HEK293T (cell line): ENCODE data around the gene LGALS7B.

Experiments
- ARNT ChIP-seq: fragments of 450-650 bp; IDR thresholded peaks from 2 replicates; pipeline ENCODE4 v1.6.1; 2017; ENCODE audit warnings: mild to moderate bottlenecking
- BHLHE40 ChIP-seq: fragments of 450-650 bp; IDR thresholded peaks from 2 replicates; pipeline ENCODE4 v1.6.1; 2016; ENCODE audit warnings: mild to moderate bottlenecking, moderate library complexity, borderline replicate concordance
- CTBP1 ChIP-seq: fragments of 450-650 bp; IDR thresholded peaks from 2 replicates; pipeline ENCODE4 v1.6.1; 2016; ENCODE audit warnings: borderline replicate concordance
- ELF4 ChIP-seq: fragments of 450-650 bp; IDR thresholded peaks from 2 replicates; pipeline ENCODE4 v1.6.1; 2017; ENCODE audit warnings: antibody characterized with exemption
- FOXA1 ChIP-seq: fragments of 450-650 bp; IDR thresholded peaks from 2 replicates; pipeline ENCODE4 v1.6.1; 2016; ENCODE audit warnings: mild to moderate bottlenecking
- FOXK2 ChIP-seq: fragments of 450-650 bp; IDR thresholded peaks from 2 replicates; pipeline ENCODE4 v1.6.1; 2016; ENCODE audit warnings: mild to moderate bottlenecking
- FOXM1 ChIP-seq: fragments of 450-650 bp; IDR thresholded peaks from 2 replicates; pipeline ENCODE4 v1.6.1; 2017; ENCODE audit warnings: mild to moderate bottlenecking, borderline replicate concordance
- PKNOX1 ChIP-seq: fragments of 450-650 bp; IDR thresholded peaks from 2 replicates; pipeline ENCODE4 v1.6.1; 2016
- SP1 ChIP-seq: fragments of 450-650 bp; IDR thresholded peaks from 2 replicates; pipeline ENCODE4 v1.6.1; 2017
- SUZ12 ChIP-seq: fragments of 450-650 bp; IDR thresholded peaks from 2 replicates; pipeline ENCODE4 v1.6.1; 2016; ENCODE audit warnings: mild to moderate bottlenecking
- TARDBP ChIP-seq: fragments of 450-650 bp; IDR thresholded peaks from 2 replicates; pipeline ENCODE4 v1.6.1; 2016

DNA sequence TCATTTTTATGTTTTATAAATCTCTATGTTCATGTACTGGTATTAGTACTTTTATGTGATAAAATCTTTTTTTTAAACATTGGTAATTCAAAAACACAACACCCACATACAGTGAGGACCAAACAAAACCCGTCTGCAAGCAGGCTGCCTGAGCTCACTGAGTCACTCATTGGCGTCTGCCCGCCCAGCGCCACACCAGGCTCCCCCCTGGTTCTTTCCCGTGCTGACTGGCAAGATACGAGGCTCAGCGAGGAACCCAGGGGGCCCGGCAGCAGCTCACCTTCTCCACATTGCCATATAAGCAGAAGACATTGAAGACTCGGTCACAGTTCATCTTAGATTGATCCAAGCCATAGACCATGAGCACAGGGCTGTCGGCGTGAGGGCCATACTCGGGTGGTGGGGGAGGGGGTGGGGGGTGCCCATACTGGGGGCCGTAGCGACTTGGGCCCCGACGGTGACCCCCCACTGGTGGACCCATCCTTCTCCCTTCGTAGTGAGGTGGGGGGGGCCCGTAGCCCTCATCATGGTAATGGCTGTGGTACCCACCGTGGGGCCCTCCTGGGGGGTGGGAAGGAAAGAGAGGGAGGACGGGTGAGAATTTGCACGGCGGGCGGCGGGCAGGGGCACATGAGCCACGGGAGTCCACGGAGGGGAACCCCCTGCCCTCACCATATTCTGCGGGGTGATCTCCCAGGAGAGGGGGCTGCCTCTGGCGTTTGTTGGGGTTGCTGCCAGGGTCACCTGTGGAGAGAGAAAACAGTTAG lies 51.0 kb downstream of the LGALS7B start:
- no peak for TF ChIP-seq FOXM1
- TF ChIP-seq FOXA1: no peak
- no peak for TF ChIP-seq SP1
- no peak for TF ChIP-seq CTBP1
- no peak for TF ChIP-seq ELF4
- TF ChIP-seq PKNOX1: no peak
- no peak for TF ChIP-seq TARDBP
- no peak for TF ChIP-seq SUZ12
- TF ChIP-seq BHLHE40: no peak
- no peak for TF ChIP-seq FOXK2
- no peak for TF ChIP-seq ARNT
